Trophoblast cell (in vitro differentiated cells and primary cell): ENCODE results near the gene KRT26.

Source experiments
- DNase-seq, 2 donors: peaks; one replicate each; pipeline ENCODE4 v3.0.0-alpha.2; 2016
- H2AFZ ChIP-seq: 2 replicates; pipeline ENCODE4 v1.6.1; 2013; ENCODE audit warnings: low read length, moderate library complexity, mild to moderate bottlenecking; ENCODE audit not compliant: insufficient read depth, poor library complexity
- H2AK5ac ChIP-seq: 2 replicates; pipeline ENCODE4 v1.6.1; 2013; ENCODE audit warnings: mild to moderate bottlenecking, low read length
- H2BK120ac ChIP-seq: 2 replicates; pipeline ENCODE4 v1.6.1; 2013; ENCODE audit warnings: low read length, mild to moderate bottlenecking, moderate library complexity; ENCODE audit not compliant: insufficient read depth, poor library complexity
- H2BK12ac ChIP-seq: 2 replicates; pipeline ENCODE4 v1.6.1; 2013; ENCODE audit warnings: mild to moderate bottlenecking, low read length, moderate library complexity
- H2BK5ac ChIP-seq: 2 replicates; pipeline ENCODE4 v1.6.1; 2013; ENCODE audit warnings: low read length, low read depth, moderate library complexity, mild to moderate bottlenecking; ENCODE audit not compliant: poor library complexity
- H3K14ac ChIP-seq: 2 replicates; pipeline ENCODE4 v1.6.1; 2013; ENCODE audit warnings: mild to moderate bottlenecking, low read length
- H3K18ac ChIP-seq: 2 replicates; pipeline ENCODE4 v1.6.1; 2013; ENCODE audit warnings: mild to moderate bottlenecking, low read length
- H3K23ac ChIP-seq: 2 replicates; pipeline ENCODE4 v1.6.1; 2013; ENCODE audit warnings: low read length
- H3K27ac ChIP-seq: 2 replicates; pipeline ENCODE4 v1.5.1; 2013; ENCODE audit warnings: low read depth, mild to moderate bottlenecking, inconsistent platforms, low read length, moderate library complexity
- H3K27me3 ChIP-seq: 2 replicates; pipeline ENCODE4 v1.6.1; 2013; ENCODE audit warnings: inconsistent platforms, mild to moderate bottlenecking, low read length, moderate library complexity; ENCODE audit not compliant: insufficient read depth
- H3K36me3 ChIP-seq, 2 experiments: 1 replicate in 1 of 2; 2 replicates in 1 of 2; pipeline ENCODE4 v1.6.1; 2013; ENCODE audit warnings: low read length in 2 of 2, mild to moderate bottlenecking in 2 of 2, moderate library complexity in 1 of 2; ENCODE audit not compliant: insufficient read depth in 2 of 2, control insufficient read depth in 1 of 2
- H3K4ac ChIP-seq: 2 replicates; pipeline ENCODE4 v1.6.1; 2013; ENCODE audit warnings: low read depth, mild to moderate bottlenecking, low read length, moderate library complexity
- H3K4me1 ChIP-seq, 2 experiments: 1 replicate in 1 of 2; 2 replicates in 1 of 2; pipeline ENCODE4 v1.6.1; 2013; ENCODE audit warnings: low read length in 2 of 2, mild to moderate bottlenecking in 2 of 2, moderate library complexity in 1 of 2; ENCODE audit not compliant: insufficient read depth in 2 of 2, control insufficient read depth in 1 of 2
- H3K4me2 ChIP-seq: 2 replicates; pipeline ENCODE4 v1.6.1; 2013; ENCODE audit warnings: inconsistent platforms, mild to moderate bottlenecking, low read length, moderate library complexity
- H3K4me3 ChIP-seq: 2 replicates; pipeline ENCODE4 v1.5.1; 2013; ENCODE audit warnings: mild to moderate bottlenecking, low read depth, low read length, inconsistent platforms
- H3K79me1 ChIP-seq: one replicate; pipeline ENCODE4 v1.6.1; 2013; ENCODE audit warnings: low read length
- H3K79me2 ChIP-seq: 2 replicates; pipeline ENCODE4 v1.6.1; 2013; ENCODE audit warnings: low read length, mild to moderate bottlenecking; ENCODE audit not compliant: control insufficient read depth, insufficient read depth, poor library complexity
- H3K9ac ChIP-seq: 2 replicates; pipeline ENCODE4 v1.6.1; 2013; ENCODE audit warnings: mild to moderate bottlenecking, low read length
- H3K9me3 ChIP-seq: 2 replicates; pipeline ENCODE4 v1.6.1; 2013; ENCODE audit warnings: low read depth, mild to moderate bottlenecking, control low read depth, inconsistent platforms, low read length; ENCODE audit not compliant: insufficient read depth
- H4K12ac ChIP-seq: 2 replicates; pipeline ENCODE4 v1.6.1; 2013; ENCODE audit warnings: low read depth, mild to moderate bottlenecking, low read length, moderate library complexity
- H4K8ac ChIP-seq: 2 replicates; pipeline ENCODE4 v1.6.1; 2013; ENCODE audit warnings: low read depth, mild to moderate bottlenecking, low read length, moderate library complexity
- H4K91ac ChIP-seq: one replicate; pipeline ENCODE4 v1.6.1; 2013; ENCODE audit warnings: low read depth, mild to moderate bottlenecking, low read length, moderate library complexity
- WGBS: extraction: QIAGEN DNeasy Blood & Tissue Kit; methylation state at CpG from one replicate; pipeline ENCODE4 v1.1.7; 2013; ENCODE audit warnings: missing lambda C conversion rate; ENCODE audit not compliant: insufficient read length, insufficient coverage; ENCODE audit errors: extremely low coverage; 5-methylcytosine and 5-hydroxymethylcytosine counted together

KRT26 gene

DNA sequence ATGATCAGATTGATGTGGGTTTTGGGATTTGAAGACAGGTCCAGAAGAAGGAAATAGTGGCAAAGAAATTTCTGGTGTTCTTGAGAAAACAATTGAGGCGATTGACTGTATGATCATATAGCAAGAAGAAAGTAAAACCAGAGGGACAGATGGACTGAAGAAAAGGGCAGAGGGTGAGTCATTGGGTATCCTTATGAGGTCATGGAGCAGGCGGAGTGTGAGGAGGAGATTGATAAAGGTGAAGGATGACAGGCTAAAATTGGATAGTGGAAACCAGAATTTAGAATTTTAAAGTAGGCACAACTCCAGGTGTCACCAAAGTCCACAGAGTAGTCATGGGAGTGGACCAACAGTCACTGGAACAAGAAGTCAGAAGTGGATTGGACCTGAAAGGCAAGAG, 29.2 kb upstream of the KRT26 start:
- H2AK5ac ChIP-seq, result no peak overlapping the region
- H3K79me1 ChIP-seq, result no peaks in the 10 kb centered on the region
- no peak overlapping the region for H2AFZ ChIP-seq
- no peaks in the 10 kb centered on the region for H3K79me2 ChIP-seq
- H3K27ac ChIP-seq, result no peak overlapping the region
- no peak overlapping the region for H3K4ac ChIP-seq
- H3K23ac ChIP-seq, result no peak overlapping the region
- DNase-seq, result no peak
- no peak overlapping the region for H2BK12ac ChIP-seq
- H2BK120ac ChIP-seq, result no peak overlapping the region
- H4K91ac ChIP-seq, result no peak overlapping the region
- no peaks in the 10 kb centered on the region for H3K27me3 ChIP-seq
- H3K36me3 ChIP-seq, result no peaks in the 10 kb centered on the region
- H3K18ac ChIP-seq, result no peak overlapping the region
- H4K8ac ChIP-seq, result no peak overlapping the region
- H3K9ac ChIP-seq, result no peak overlapping the region
- H3K9me3 ChIP-seq, result no peaks in the 10 kb centered on the region
- no peak overlapping the region for H3K14ac ChIP-seq
- H4K12ac ChIP-seq, result no peak overlapping the region
- no peak overlapping the region for H2BK5ac ChIP-seq
- WGBS, result no CpG with 5 or more reads among the region's 2 CpGs
- H3K4me3 ChIP-seq, result no peak overlapping the region
- H3K4me1 ChIP-seq, result no peaks in the 10 kb centered on the region
- no peak overlapping the region for H3K4me2 ChIP-seq

- DNase-seq, result no peak
- no peak overlapping the region for H3K14ac ChIP-seq
- no peaks in the 10 kb centered on the region for H3K36me3 ChIP-seq
- H3K9ac ChIP-seq, result no peak overlapping the region
- H3K79me2 ChIP-seq, result no peaks in the 10 kb centered on the region
- H3K23ac ChIP-seq, result no peak overlapping the region
- H3K9me3 ChIP-seq, result no peaks in the 10 kb centered on the region
- H3K4me2 ChIP-seq, result no peak overlapping the region
- H2AFZ ChIP-seq, result no peak overlapping the region
- H3K4me3 ChIP-seq, result no peak overlapping the region
- H2AK5ac ChIP-seq, result no peak overlapping the region
- H2BK5ac ChIP-seq, result no peak overlapping the region
- H3K27me3 ChIP-seq, result no peaks in the 10 kb centered on the region
- no peak overlapping the region for H3K18ac ChIP-seq
- WGBS, result no CpG with 5 or more reads among the region's 1 CpG
- H4K91ac ChIP-seq, result no peak overlapping the region
- no peak overlapping the region for H4K8ac ChIP-seq
- no peak overlapping the region for H2BK12ac ChIP-seq
- H3K27ac ChIP-seq, result no peak overlapping the region
- no peaks in the 10 kb centered on the region for H3K79me1 ChIP-seq
- H3K4me1 ChIP-seq, result no peaks in the 10 kb centered on the region
- no peak overlapping the region for H2BK120ac ChIP-seq
- no peak overlapping the region for H3K4ac ChIP-seq
- H4K12ac ChIP-seq, result no peak overlapping the region
Measured at GRCh38 chr17:40800381-40800780, 28.4 kb upstream of the KRT26 start.

DNA sequence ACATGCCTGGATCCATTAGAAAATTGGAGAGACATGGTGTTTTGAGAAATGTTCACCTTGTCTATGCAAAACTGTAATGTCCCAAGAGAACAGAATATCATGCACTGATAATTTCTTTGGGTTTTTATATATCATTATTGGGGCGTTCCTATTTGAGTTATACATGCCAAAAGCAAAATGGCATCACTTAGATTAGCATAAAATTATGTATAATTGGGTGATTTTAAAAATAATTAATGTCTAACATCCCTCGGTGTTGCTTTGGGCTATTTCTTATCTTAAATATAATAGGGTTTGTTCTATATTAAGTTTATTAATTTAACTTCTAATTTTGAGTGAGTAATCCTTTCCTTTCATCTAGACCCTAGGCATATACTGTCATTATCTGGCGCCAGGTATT, 27.9 kb upstream of the KRT26 start, which contains the start of gene KRT28:
TSS of gene KRT28 (minus strand) at position 101 of the 400 bp plus-strand sequence. CDS start at position 35, 66 bp downstream.
- DNase-seq, result no peak
- Histone ChIP-seq H4K8ac (no peak within 1 kb of the TSS), H2AK5ac (no peak within 1 kb of the TSS), H3K14ac (no peak within 1 kb of the TSS), H2AFZ (no peak within 1 kb of the TSS), H3K4me2 (no peak within 1 kb of the TSS), H3K4ac (no peak within 1 kb of the TSS), H3K4me3 (no peak within 1 kb of the TSS), H3K4me1 (no peaks in the 10 kb centered on the region), H4K12ac (no peak within 1 kb of the TSS), H3K23ac (no peak within 1 kb of the TSS), H3K9me3 (peaks cover 1% of the 10 kb centered on the region), H3K27ac (no peak within 1 kb of the TSS), H3K27me3 (no peaks in the 10 kb centered on the region), H3K79me2 (no peaks in the 10 kb centered on the region), H3K36me3 (no peaks in the 10 kb centered on the region), H3K9ac (no peak within 1 kb of the TSS), H2BK5ac (no peak within 1 kb of the TSS), H2BK120ac (no peak within 1 kb of the TSS), H4K91ac (no peak within 1 kb of the TSS), H3K79me1 (no peaks in the 10 kb centered on the region), H3K18ac (no peak within 1 kb of the TSS), H2BK12ac (no peak within 1 kb of the TSS)
- WGBS, result no CpG with 5 or more reads among the region's 3 CpGs

GRCh38 chr17:40796846-40797245, 24.8 kb upstream of the KRT26 start:
- no peak for DNase-seq
- Histone ChIP-seq H3K79me1 (no peaks in the 10 kb centered on the region), H2AFZ (no peak overlapping the region), H3K9me3 (peaks cover 1% of the 10 kb centered on the region), H4K8ac (no peak overlapping the region), H3K36me3 (no peaks in the 10 kb centered on the region), H4K91ac (no peak overlapping the region), H3K79me2 (no peaks in the 10 kb centered on the region), H3K23ac (no peak overlapping the region), H2AK5ac (no peak overlapping the region), H3K18ac (no peak overlapping the region), H2BK5ac (no peak overlapping the region), H2BK12ac (no peak overlapping the region), H3K4ac (no peak overlapping the region), H4K12ac (no peak overlapping the region), H2BK120ac (no peak overlapping the region), H3K27ac (no peak overlapping the region), H3K4me2 (no peak overlapping the region), H3K14ac (no peak overlapping the region), H3K4me3 (no peak overlapping the region), H3K27me3 (no peaks in the 10 kb centered on the region), H3K9ac (no peak overlapping the region), H3K4me1 (no peaks in the 10 kb centered on the region)
- no CpG with 5 or more reads among the region's 27 CpGs for WGBS
